Transverse colon (tissue), 4 donors: ENCODE data around the gene MED25. TPM values are rescaled to one million over a fixed set of nuclear protein-coding genes. Genes with fewer than 3 reads are reported as not detected.

Experiments used
- DNase-seq: peaks from one replicate; pipeline ENCODE4 v3.0.0-alpha.2; 2019
- H3K27ac ChIP-seq, 4 donors: fragments of 200-600 bp; sonication (generic); 2 replicates each; pipeline ENCODE4 v1.5.1; 2016 to 2018; ENCODE audit warnings: inconsistent platforms in 4 of 4
- H3K27me3 ChIP-seq: fragments of 200-600 bp; sonication (generic); 2 replicates; pipeline ENCODE4 v1.5.1; 2017; ENCODE audit warnings: inconsistent platforms
- H3K36me3 ChIP-seq, 4 donors: fragments of 200-600 bp; sonication (generic); 2 replicates each; pipeline ENCODE4 v1.5.1; 2017 to 2019; ENCODE audit warnings: inconsistent platforms in 4 of 4
- H3K4me1 ChIP-seq, 4 donors: fragments of 200-600 bp; sonication (generic); 2 replicates each; pipeline ENCODE4 v1.5.1; 2017 to 2020; ENCODE audit warnings: inconsistent platforms in 4 of 4
- H3K4me3 ChIP-seq, 4 donors: fragments of 200-600 bp; sonication (generic); 1 replicate in 1 of 4; 2 replicates in 3 of 4; pipeline versions ENCODE4 v1.5.1 to v1.6.1; 2017 to 2019; ENCODE audit warnings: inconsistent platforms in 4 of 4
- H3K9me3 ChIP-seq, 2 donors: fragments of 200-600 bp; sonication (generic); 2 replicates each; pipeline ENCODE4 v1.5.1; 2017 to 2019; ENCODE audit warnings: inconsistent platforms in 2 of 2
- EP300 ChIP-seq: sonication (generic); formaldehyde crosslinking; IDR thresholded peaks from one replicate; pipeline ENCODE4 v1.6.1; 2017; ENCODE audit warnings: antibody characterized with exemption, low read depth
- POLR2A ChIP-seq: fragments of 450-650 bp; IDR thresholded peaks from one replicate; pipeline ENCODE4 v1.6.1; 2016; ENCODE audit warnings: antibody characterized with exemption, mild to moderate bottlenecking, moderate library complexity
- POLR2AphosphoS5 ChIP-seq, 3 donors: sonication (generic); formaldehyde crosslinking; IDR thresholded peaks; one replicate each; pipeline ENCODE4 v1.6.1; 2016; ENCODE audit warnings: antibody characterized with exemption in 3 of 3
- WGBS, 2 donors: methylation state at CpG; one replicate each; pipeline ENCODE4 v1.1.5; 2018; ENCODE audit warnings: low coverage in 1 of 2; 5-methylcytosine and 5-hydroxymethylcytosine counted together
- in situ Hi-C, 4 donors: fragments of 200-750 bp; cut with MboI; loops; one replicate each; pipeline versions ENCODE4 v1.15.0 to v1.15.1; 2017; ENCODE audit warnings: low sequenced_read_pairs in 3 of 4, low pct_ligation_motif_present in 1 of 4, low pct_unique_long_range_greater_than_20kb in 1 of 4
- intact Hi-C: fragments of 100-400 bp; cut with DNase I; formaldehyde crosslinking; loops from one replicate; pipeline ENCODE4 v1.15.1; 2023; ENCODE audit warnings: low total_unique reads
- total RNA-seq, 4 donors: library from RNA; depleted of rRNA; stranded (reverse); fragments of >200 nt; gene quantifications; one replicate each; pipeline ENCODE4 v1.1.0, GENCODE V29; 2016
- TF ChIP-seq, protein P1 (sequence below), 5 experiments: fragments of 200-600 bp in 3 of 5; fragments of 450-650 bp in 2 of 5; sonication (generic) in 3 of 5; IDR thresholded peaks; 1 replicate in 2 of 5; 2 replicates in 3 of 5; pipeline ENCODE4 v1.5.1; 2016 to 2017; ENCODE audit warnings: antibody characterized with exemption in 5 of 5, inconsistent platforms in 3 of 5, mild to moderate bottlenecking in 2 of 5, moderate library complexity in 1 of 5

Gene MED25
- total RNA-seq, 4 donors from 2014 or later: 26.9 to 46.6 (median 38.7) TPM

DNA sequence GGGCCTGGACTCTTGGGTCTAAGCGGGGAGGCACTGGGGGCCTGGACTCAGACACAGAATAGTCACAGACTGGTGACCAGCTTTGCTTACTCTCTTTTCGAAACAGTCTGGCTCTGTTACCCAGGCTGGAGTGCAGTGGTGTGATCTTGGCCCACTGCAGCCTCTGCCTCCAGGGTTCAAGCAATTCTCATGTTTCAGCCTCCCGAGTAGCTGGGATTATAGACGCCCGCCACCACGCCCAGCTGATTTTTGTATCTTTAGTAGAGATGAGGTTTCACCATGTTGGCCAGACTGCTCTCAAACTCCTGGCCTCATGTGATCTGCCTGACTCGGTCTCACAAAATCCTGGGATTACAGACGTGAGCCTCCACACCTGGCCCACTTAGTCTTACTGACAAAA lies 11.1 kb downstream of the MED25 start:
- DNase-seq: no peak
- 92% methylated on average over 8 of the region's 8 CpGs; no CpG with 5 or more reads in 1 of the 2 donors for WGBS, 2 donors
- Histone ChIP-seq H3K4me1 (no peaks in the 10 kb centered on the region), H3K27ac (no peak overlapping the region), H3K36me3 (peaks cover 0 to 20% (median 7%) of the 10 kb centered on the region in 4 donors), H3K27me3 (no peaks in the 10 kb centered on the region), H3K9me3 (no peaks in the 10 kb centered on the region), H3K4me3 (no peak overlapping the region)
- no peak for TF ChIP-seq POLR2A
- TF ChIP-seq EP300: no peak
- no peak for TF ChIP-seq POLR2AphosphoS5 (IDR thresholded peaks at IDR 0.05)
- in situ Hi-C loops (no loop called here), intact Hi-C loops (no loop called here)

DNA sequence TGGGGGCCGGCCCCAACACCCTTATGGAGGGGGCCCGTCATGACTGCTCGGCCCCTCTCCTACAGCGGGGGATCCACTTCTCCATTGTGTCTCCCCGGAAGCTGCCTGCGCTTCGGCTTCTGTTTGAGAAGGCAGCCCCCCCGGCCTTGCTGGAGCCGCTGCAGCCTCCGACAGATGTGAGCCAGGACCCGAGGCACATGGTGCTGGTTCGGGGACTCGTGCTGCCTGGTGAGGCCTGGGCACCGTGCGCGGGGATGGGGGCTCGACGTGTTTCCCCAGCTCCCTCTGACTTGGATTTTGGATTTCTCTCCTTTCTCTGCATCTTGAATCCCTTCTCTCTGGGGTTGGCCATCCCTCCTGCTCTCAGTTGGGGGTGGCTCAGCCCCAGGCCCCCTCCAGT lies 11.6 kb downstream of the MED25 start:
- Histone ChIP-seq H3K36me3 (peaks cover 0 to 24% (median 7%) of the 10 kb centered on the region in 4 donors), H3K4me1 (no peaks in the 10 kb centered on the region), H3K4me3 (no peak overlapping the region), H3K27ac (no peak overlapping the region), H3K27me3 (no peaks in the 10 kb centered on the region), H3K9me3 (no peaks in the 10 kb centered on the region)
- WGBS, 2 donors: 94% methylated on average over 18 of the region's 18 CpGs; no CpG with 5 or more reads in 1 of the 2 donors
- no peak for DNase-seq
- TF ChIP-seq, protein P1, sequence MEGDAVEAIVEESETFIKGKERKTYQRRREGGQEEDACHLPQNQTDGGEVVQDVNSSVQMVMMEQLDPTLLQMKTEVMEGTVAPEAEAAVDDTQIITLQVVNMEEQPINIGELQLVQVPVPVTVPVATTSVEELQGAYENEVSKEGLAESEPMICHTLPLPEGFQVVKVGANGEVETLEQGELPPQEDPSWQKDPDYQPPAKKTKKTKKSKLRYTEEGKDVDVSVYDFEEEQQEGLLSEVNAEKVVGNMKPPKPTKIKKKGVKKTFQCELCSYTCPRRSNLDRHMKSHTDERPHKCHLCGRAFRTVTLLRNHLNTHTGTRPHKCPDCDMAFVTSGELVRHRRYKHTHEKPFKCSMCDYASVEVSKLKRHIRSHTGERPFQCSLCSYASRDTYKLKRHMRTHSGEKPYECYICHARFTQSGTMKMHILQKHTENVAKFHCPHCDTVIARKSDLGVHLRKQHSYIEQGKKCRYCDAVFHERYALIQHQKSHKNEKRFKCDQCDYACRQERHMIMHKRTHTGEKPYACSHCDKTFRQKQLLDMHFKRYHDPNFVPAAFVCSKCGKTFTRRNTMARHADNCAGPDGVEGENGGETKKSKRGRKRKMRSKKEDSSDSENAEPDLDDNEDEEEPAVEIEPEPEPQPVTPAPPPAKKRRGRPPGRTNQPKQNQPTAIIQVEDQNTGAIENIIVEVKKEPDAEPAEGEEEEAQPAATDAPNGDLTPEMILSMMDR (IDR thresholded peaks at IDR 0.05): no peak
- no peak for TF ChIP-seq POLR2AphosphoS5 (IDR thresholded peaks at IDR 0.05)
- no peak for TF ChIP-seq POLR2A
- no peak for TF ChIP-seq EP300
- in situ Hi-C loops (no loop called here), intact Hi-C loops (no loop called here)

GRCh38 chr19:49830766-49831165 lies 12.7 kb downstream of the MED25 start:
- Histone ChIP-seq H3K4me1 (no peaks in the 10 kb centered on the region), H3K36me3 (peaks cover 0 to 25% (median 10%) of the 10 kb centered on the region in 4 donors), H3K27me3 (no peaks in the 10 kb centered on the region), H3K9me3 (no peaks in the 10 kb centered on the region), H3K4me3 (no peak overlapping the region), H3K27ac (no peak overlapping the region)
- WGBS, 2 donors: 95% methylated on average over 8 of the region's 12 CpGs; no CpG with 5 or more reads in 1 of the 2 donors
- intact Hi-C loops (no loop called here), in situ Hi-C loops (no loop called here)
- TF ChIP-seq POLR2AphosphoS5 (IDR thresholded peaks at IDR 0.05) (no peak), POLR2A (no peak), EP300 (no peak)
- TF ChIP-seq, protein P1 (IDR thresholded peaks at IDR 0.05): no peak
- no peak for DNase-seq

GRCh38 chr19:49831592-49831991 lies 13.5 kb downstream of the MED25 start:
- no peak for DNase-seq
- Histone ChIP-seq H3K27me3 (no peaks in the 10 kb centered on the region), H3K27ac (no peak overlapping the region), H3K4me3 (no peak overlapping the region), H3K4me1 (no peaks in the 10 kb centered on the region), H3K36me3 (peaks cover 0 to 32% (median 10%) of the 10 kb centered on the region in 4 donors), H3K9me3 (no peaks in the 10 kb centered on the region)
- in situ Hi-C loops: no loop called here
- WGBS, 2 donors: 93 to 100% methylated on average over 2 to 6 of the region's 8 CpGs
- intact Hi-C loops: no loop called here
- TF ChIP-seq, protein P1 (IDR thresholded peaks at IDR 0.05): no peak
- TF ChIP-seq POLR2AphosphoS5 (IDR thresholded peaks at IDR 0.05): no peak
- TF ChIP-seq POLR2A: no peak
- TF ChIP-seq EP300: no peak

- in situ Hi-C loops (no loop called here), intact Hi-C loops (no loop called here)
- TF ChIP-seq EP300 (no peak), POLR2A (no peak), POLR2AphosphoS5 (IDR thresholded peaks at IDR 0.05) (no peak)
- TF ChIP-seq, protein P1 (IDR thresholded peaks at IDR 0.05): no peak
- no peaks in the 10 kb centered on the region for H3K4me1 ChIP-seq
- H3K4me3 ChIP-seq: no peak overlapping the region
- H3K27me3 ChIP-seq: no peaks in the 10 kb centered on the region
- no peaks in the 10 kb centered on the region for H3K9me3 ChIP-seq
- DNase-seq: no peak
- H3K27ac ChIP-seq: no peak overlapping the region
- H3K36me3 ChIP-seq: peaks cover 0 to 32% (median 10%) of the 10 kb centered on the region in 4 donors
- 74 to 75% methylated on average over 3 to 9 of the region's 9 CpGs for WGBS, 2 donors
These were observed 14.5 kb downstream of the MED25 start for GRCh38 chr19:49832556-49832955.
